Measurements from ENCODE around the gene TTLL5. TPM values are rescaled to one million over a fixed set of nuclear protein-coding genes. Genes with fewer than 3 reads are reported as not detected.

The TTLL5 gene
- total RNA-seq: 77.5 and 81.5 TPM in 2 replicates

GRCh38 chr14:75660630-75661498 is at the start of gene TTLL5, which contains the start of gene ERG28:
Gene TTLL5, plus strand, starts transcription at chr14:75661246. Its CDS starts 1,904 bp downstream, at chr14:75663150.
Gene ERG28, minus strand, starts transcription at chr14:75660876. Its CDS starts 3,374 bp downstream, at chr14:75657502.

GRCh38 chr14:75981426-75982265 is 320.6 kb downstream of the TTLL5 start, which contains the start of gene TGFB3:
Gene TGFB3, minus strand, starts transcription at chr14:75981995. Its CDS starts 1,102 bp downstream, at chr14:75980893.

GRCh38 chr14:75985618-75986438 is 324.8 kb downstream of the TTLL5 start, which contains the start of gene IFT43:
Gene IFT43, plus strand, starts transcription at chr14:75985763. Its CDS starts 24 bp downstream, at chr14:75985787.

Other genes starting within 250 kb of the TTLL5 start
- 3.3 and 6.1 TPM in 2 replicates for gene JDP2, start 233.2 kb upstream of the TTLL5 start, total RNA-seq
- 1.7 TPM in 1 of 2 replicates, not detected in the other for gene BATF, start 138.8 kb upstream of the TTLL5 start, total RNA-seq
- gene FLVCR2, start 82.6 kb upstream of the TTLL5 start, total RNA-seq: 0.66 and 0.79 TPM in 2 replicates
- 9.7 and 14.4 TPM in 2 replicates for gene ERG28, start 370 bp upstream of the TTLL5 start, total RNA-seq